ENCODE data around the gene UCP3. TPM values are rescaled to one million over a fixed set of nuclear protein-coding genes. Genes with fewer than 3 reads are reported as not detected.

The UCP3 gene
- polyA plus RNA-seq, 1 donor (not counting 4 experiments of a cell fraction or from before 2014, with no cell fraction given): 0.52 TPM

DNA sequence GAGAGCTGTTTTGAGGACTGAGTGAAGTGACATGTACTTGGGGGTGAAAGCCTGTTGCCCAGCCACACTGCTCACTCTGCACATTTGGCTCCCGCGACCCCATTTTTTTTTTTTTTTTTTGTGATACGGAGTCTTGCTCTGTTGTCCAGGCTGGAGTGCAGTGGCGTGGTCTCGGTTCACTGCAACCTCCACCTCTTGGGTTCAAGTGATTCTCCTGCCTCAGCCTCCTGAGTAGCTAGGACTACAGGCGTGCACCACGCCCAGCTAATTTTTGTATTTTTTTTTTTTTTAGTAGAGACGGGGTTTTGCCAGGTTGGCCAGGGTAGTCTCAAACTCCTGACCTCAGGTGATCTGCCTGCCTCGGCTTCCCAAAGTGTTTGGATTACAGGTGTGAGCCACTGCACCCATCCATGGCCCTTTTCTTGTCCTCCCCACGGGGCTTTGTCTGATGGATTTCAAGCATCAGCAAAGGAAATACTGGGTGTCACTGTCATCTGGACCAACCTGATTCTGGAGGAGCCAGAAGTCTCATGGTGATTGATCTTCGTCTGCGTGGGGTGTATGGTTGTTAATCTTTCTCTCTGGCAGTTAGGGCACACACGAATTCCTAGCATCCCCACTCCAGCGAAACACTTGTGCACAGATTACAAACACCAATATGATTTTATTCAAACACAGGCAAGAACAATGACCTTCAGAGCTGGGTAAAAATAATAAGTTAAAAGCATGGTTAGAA, 3.4 kb upstream of the UCP3 start:
- no peak overlapping the region for H3K9ac ChIP-seq (ENCODE audit: control insufficient read depth, extremely low read depth, insufficient read depth, low read length)
- dilution Hi-C loops (cut with MboI; ENCODE audit: extremely low pct_ligation_motif_present, low sequenced_read_pairs): no loop called here
- no peak overlapping the region for H3K4me2 ChIP-seq (ENCODE audit: control insufficient read depth, extremely low read depth, insufficient read depth, low read depth, low read length)
- peaks cover 0 to 3% of the 10 kb centered on the region in 2 experiments for H3K36me3 ChIP-seq (ENCODE audit: control insufficient read depth in 2 of 2, extremely low read depth in 1 of 2, insufficient read depth in 2 of 2, low read length in 2 of 2)
- no peaks in the 10 kb centered on the region for H3K79me2 ChIP-seq (ENCODE audit: control insufficient read depth, insufficient read depth, low read length)
- no peak overlapping the region for H3K27ac ChIP-seq (ENCODE audit: control insufficient read depth, insufficient read depth, low read length)
- no peaks in the 10 kb centered on the region for H4K20me1 ChIP-seq (ENCODE audit: control insufficient read depth, extremely low read depth, insufficient read depth, low read length)
- H3K4me1 ChIP-seq (ENCODE audit: control insufficient read depth, extremely low read depth, insufficient read depth, low read length): no peaks in the 10 kb centered on the region
- no peak overlapping the region for H3K4me3 ChIP-seq (ENCODE audit: control insufficient read depth in 2 of 3, extremely low read depth in 1 of 3, insufficient read depth in 2 of 3, low read depth in 1 of 3, low read length in 3 of 3)
- no peak overlapping the region for H2AFZ ChIP-seq (ENCODE audit: control insufficient read depth, low read length)
- no peaks in the 10 kb centered on the region for H3K27me3 ChIP-seq (ENCODE audit: control insufficient read depth, extremely low read depth, insufficient read depth, low read length)
- FAIRE-seq (no peak), DNase-seq (ENCODE audit: low read depth, low spot score) (no peak)
- no peaks in the 10 kb centered on the region for H3K9me3 ChIP-seq (ENCODE audit: control insufficient read depth, low read depth, low read length)
- TF ChIP-seq EZH2 (IDR thresholded peaks at IDR 0.05; ENCODE audit: low read length): no peak
- TF ChIP-seq, protein P1, sequence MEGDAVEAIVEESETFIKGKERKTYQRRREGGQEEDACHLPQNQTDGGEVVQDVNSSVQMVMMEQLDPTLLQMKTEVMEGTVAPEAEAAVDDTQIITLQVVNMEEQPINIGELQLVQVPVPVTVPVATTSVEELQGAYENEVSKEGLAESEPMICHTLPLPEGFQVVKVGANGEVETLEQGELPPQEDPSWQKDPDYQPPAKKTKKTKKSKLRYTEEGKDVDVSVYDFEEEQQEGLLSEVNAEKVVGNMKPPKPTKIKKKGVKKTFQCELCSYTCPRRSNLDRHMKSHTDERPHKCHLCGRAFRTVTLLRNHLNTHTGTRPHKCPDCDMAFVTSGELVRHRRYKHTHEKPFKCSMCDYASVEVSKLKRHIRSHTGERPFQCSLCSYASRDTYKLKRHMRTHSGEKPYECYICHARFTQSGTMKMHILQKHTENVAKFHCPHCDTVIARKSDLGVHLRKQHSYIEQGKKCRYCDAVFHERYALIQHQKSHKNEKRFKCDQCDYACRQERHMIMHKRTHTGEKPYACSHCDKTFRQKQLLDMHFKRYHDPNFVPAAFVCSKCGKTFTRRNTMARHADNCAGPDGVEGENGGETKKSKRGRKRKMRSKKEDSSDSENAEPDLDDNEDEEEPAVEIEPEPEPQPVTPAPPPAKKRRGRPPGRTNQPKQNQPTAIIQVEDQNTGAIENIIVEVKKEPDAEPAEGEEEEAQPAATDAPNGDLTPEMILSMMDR (optimal IDR thresholded peaks at IDR 0.05 in 1 of 3, IDR thresholded peaks at IDR 0.05 in 1 of 3, conservative IDR thresholded peaks at IDR 0.05 in 1 of 3; ENCODE audit: extremely low read depth in 1 of 3, insufficient read depth in 2 of 3, low read length in 3 of 3): no peak
- H3K9me1 ChIP-seq (ENCODE audit: control insufficient read depth, extremely low read depth, insufficient read depth, low read length): no peaks in the 10 kb centered on the region

GRCh38 chr11:74011360-74012073, 2.6 kb upstream of the UCP3 start:
- TF ChIP-seq, protein P1 (optimal IDR thresholded peaks at IDR 0.05 in 1 of 3, IDR thresholded peaks at IDR 0.05 in 1 of 3, conservative IDR thresholded peaks at IDR 0.05 in 1 of 3; ENCODE audit: extremely low read depth in 1 of 3, insufficient read depth in 2 of 3, low read length in 3 of 3): no peak
- no peak for TF ChIP-seq EZH2 (IDR thresholded peaks at IDR 0.05; ENCODE audit: low read length)
- no peak for FAIRE-seq
- Histone ChIP-seq H2AFZ (ENCODE audit: control insufficient read depth, low read length) (no peak overlapping the region), H3K27ac (ENCODE audit: control insufficient read depth, insufficient read depth, low read length) (no peak overlapping the region), H3K9ac (ENCODE audit: control insufficient read depth, extremely low read depth, insufficient read depth, low read length) (no peak overlapping the region), H3K4me3 (ENCODE audit: control insufficient read depth in 2 of 3, extremely low read depth in 1 of 3, insufficient read depth in 2 of 3, low read depth in 1 of 3, low read length in 3 of 3) (no peak overlapping the region), H3K4me1 (ENCODE audit: control insufficient read depth, extremely low read depth, insufficient read depth, low read length) (no peaks in the 10 kb centered on the region), H3K9me3 (ENCODE audit: control insufficient read depth, low read depth, low read length) (no peaks in the 10 kb centered on the region), H3K27me3 (ENCODE audit: control insufficient read depth, extremely low read depth, insufficient read depth, low read length) (no peaks in the 10 kb centered on the region), H3K79me2 (ENCODE audit: control insufficient read depth, insufficient read depth, low read length) (no peaks in the 10 kb centered on the region), H3K36me3 (ENCODE audit: control insufficient read depth in 2 of 2, extremely low read depth in 1 of 2, insufficient read depth in 2 of 2, low read length in 2 of 2) (peaks cover 0 to 3% of the 10 kb centered on the region in 2 experiments), H3K9me1 (ENCODE audit: control insufficient read depth, extremely low read depth, insufficient read depth, low read length) (no peaks in the 10 kb centered on the region), H3K4me2 (ENCODE audit: control insufficient read depth, extremely low read depth, insufficient read depth, low read depth, low read length) (no peak overlapping the region), H4K20me1 (ENCODE audit: control insufficient read depth, extremely low read depth, insufficient read depth, low read length) (no peaks in the 10 kb centered on the region)
- DNase-seq (ENCODE audit: low read depth, low spot score): no peak
- dilution Hi-C loops (cut with MboI; ENCODE audit: extremely low pct_ligation_motif_present, low sequenced_read_pairs): no loop called here

All from keratinocyte (primary cell).